HCT116 (cell line): ENCODE results near the gene OSBP2. TPM values are rescaled to one million over a fixed set of nuclear protein-coding genes. Genes with fewer than 3 reads are reported as not detected.

Experiments
- ATAC-seq: fragments of 200-7000 bp; cut with Tn5 transposase; 2 replicates; pipeline ENCODE4 v1.9.1; 2020; ENCODE audit warnings: mild to moderate bottlenecking, moderate library complexity
- BruUV-seq: library from RNA; stranded (reverse); fragments of 400-500 nt; replicated peaks from 2 replicates; lab custom pipeline; 2021; lab: Mats Ljungman, UMichigan
- CTCF ChIA-PET: fragments of 300-600 bp; sonication (Branson Sonifier 250); formaldehyde crosslinking; loops from one replicate; lab custom pipeline; 2021; ENCODE audit warnings: antibody characterized with exemption; lab: Charles Lee
- POLR2A ChIA-PET: fragments of 300-600, 350-600 bp; sonication (Branson Sonifier 250); formaldehyde crosslinking; loops from one replicate; lab custom pipeline; 2021; ENCODE audit warnings: antibody characterized with exemption; lab: Charles Lee
- RAD21 ChIA-PET, 2 experiments: fragments of 300-600 bp; sonication (Branson Sonifier 250); formaldehyde crosslinking; loops; one replicate each; lab custom pipeline; 2023; ENCODE audit warnings: low total read pairs in 2 of 2; ENCODE audit not compliant: uncharacterized antibody in 2 of 2, unreplicated experiment in 2 of 2, low non-redundant PET in 1 of 2; lab: Charles Lee
- DNase-seq: peaks from one replicate; pipeline ENCODE4 v3.0.0-alpha.2; 2010; ENCODE audit warnings: low read depth, low spot score
- H2AFZ ChIP-seq: fragments of 200-600 bp; shearing (Covaris generic), sonication (generic); 2 replicates; pipeline ENCODE4 v1.6.1; 2017; ENCODE audit warnings: low read depth, mixed run types, mixed read lengths, antibody characterized with exemption, low read length; ENCODE audit not compliant: poor library complexity, severe bottlenecking
- H3K27ac ChIP-seq: 2 replicates; pipeline ENCODE4 v1.5.1; 2012; ENCODE audit warnings: low read depth, low read length
- H3K27me3 ChIP-seq: fragments of 200-600 bp; sonication (generic); 2 replicates; pipeline ENCODE4 v1.6.1; 2016; ENCODE audit warnings: mixed run types, low read length, mixed read lengths; ENCODE audit not compliant: insufficient read depth
- H3K36me3 ChIP-seq, 2 experiments: fragments of 200-500 bp in 1 of 2; fragments of 200-600 bp in 1 of 2; sonication (Bioruptor generic) in 1 of 2; sonication (generic) in 1 of 2; 2 replicates each; pipeline versions ENCODE4 v1.5.1 to v1.6.1; 2014 to 2016; ENCODE audit warnings: low read length in 2 of 2, inconsistent platforms in 1 of 2, mixed read lengths in 1 of 2, mixed run types in 1 of 2; ENCODE audit not compliant: insufficient read depth in 2 of 2, control insufficient read depth in 1 of 2
- H3K4me1 ChIP-seq, 2 experiments: fragments of 200-600 bp in 1 of 2; sonication (generic) in 1 of 2; 2 replicates each; pipeline versions ENCODE4 v1.5.1 to v1.6.1; 2012 to 2017; ENCODE audit warnings: low read length in 2 of 2, inconsistent platforms in 1 of 2, mild to moderate bottlenecking in 1 of 2, mixed read lengths in 1 of 2, mixed run types in 1 of 2, moderate library complexity in 1 of 2; ENCODE audit not compliant: insufficient read depth in 2 of 2, control insufficient read depth in 1 of 2
- H3K4me2 ChIP-seq: fragments of 200-600 bp; sonication (generic); 2 replicates; pipeline ENCODE4 v1.6.1; 2017; ENCODE audit warnings: mixed run types, low read length, mixed read lengths
- H3K4me3 ChIP-seq, 2 experiments: fragments of 200-600 bp in 1 of 2; sonication (generic) in 1 of 2; replicated peaks in 1 of 2; 2 replicates each; pipeline ENCODE4 v1.5.1; 2011 to 2016; ENCODE audit warnings: low read length in 2 of 2, control low read depth in 1 of 2, low read depth in 1 of 2, mild to moderate bottlenecking in 1 of 2, mixed read lengths in 1 of 2, mixed run types in 1 of 2
- H3K79me2 ChIP-seq: fragments of 200-600 bp; sonication (generic); 2 replicates; pipeline ENCODE4 v1.6.1; 2017; ENCODE audit warnings: mild to moderate bottlenecking, mixed run types, low read length, moderate library complexity, mixed read lengths; ENCODE audit not compliant: insufficient read depth
- H3K9ac ChIP-seq: fragments of 200-600 bp; sonication (generic); 2 replicates; pipeline ENCODE4 v1.6.1; 2016; ENCODE audit warnings: low read length, mixed read lengths
- H3K9me2 ChIP-seq: fragments of 200-600 bp; sonication (generic), shearing (Covaris generic); 2 replicates; pipeline ENCODE4 v1.6.1; 2017; ENCODE audit warnings: mixed run types, mild to moderate bottlenecking, moderate library complexity; ENCODE audit not compliant: insufficient read depth
- H3K9me3 ChIP-seq, 2 experiments: fragments of 200-500 bp in 1 of 2; fragments of 200-600 bp in 1 of 2; sonication (Bioruptor generic) in 1 of 2; sonication (generic) in 1 of 2; 2 replicates each; pipeline ENCODE4 v1.6.1; 2014 to 2017; ENCODE audit warnings: low read length in 2 of 2, mixed read lengths in 2 of 2, inconsistent platforms in 1 of 2, low read depth in 1 of 2, mild to moderate bottlenecking in 1 of 2, mixed run types in 1 of 2, moderate library complexity in 1 of 2; ENCODE audit not compliant: control insufficient read depth in 1 of 2, insufficient read depth in 1 of 2
- H4K20me1 ChIP-seq: fragments of 200-600 bp; sonication (generic), shearing (Covaris generic); 2 replicates; pipeline ENCODE4 v1.6.1; 2017; ENCODE audit warnings: mixed run types, mild to moderate bottlenecking, moderate library complexity; ENCODE audit not compliant: insufficient read depth
- ATF3 ChIP-seq: IDR thresholded peaks from 2 replicates; pipeline ENCODE4 v1.6.1; 2012
- CBX3 ChIP-seq: IDR thresholded peaks from 2 replicates; pipeline ENCODE4 v1.6.1; 2012; ENCODE audit warnings: low read depth
- CEBPB ChIP-seq: IDR thresholded peaks from 2 replicates; pipeline ENCODE4 v1.6.1; 2012; ENCODE audit warnings: low read depth
- CTCF ChIP-seq, 3 experiments: fragments of 200-600 bp in 1 of 3; sonication (generic) in 1 of 3; IDR thresholded peaks in 2 of 3; conservative IDR thresholded peaks in 1 of 3; 2 replicates each; pipeline ENCODE4 v1.5.1; 2012 to 2017; ENCODE audit warnings: low read depth in 2 of 3, low read length in 2 of 3, antibody characterized with exemption in 1 of 3, borderline replicate concordance in 1 of 3, control low read depth in 1 of 3, mild to moderate bottlenecking in 1 of 3, mixed read lengths in 1 of 3, mixed run types in 1 of 3, moderate library complexity in 1 of 3; ENCODE audit not compliant: insufficient read depth in 1 of 3
- EGR1 ChIP-seq: IDR thresholded peaks from 2 replicates; pipeline ENCODE4 v1.6.1; 2012; ENCODE audit warnings: low read depth
- ELF1 ChIP-seq: IDR thresholded peaks from 2 replicates; pipeline ENCODE4 v1.6.1; 2012; ENCODE audit warnings: low read depth, borderline replicate concordance
- EZH2 ChIP-seq: fragments of 200-600 bp; sonication (generic); IDR thresholded peaks from 2 replicates; pipeline ENCODE4 v1.6.1; 2017; ENCODE audit warnings: antibody characterized with exemption, mixed run types
- FOSL1 ChIP-seq: IDR thresholded peaks from 2 replicates; pipeline ENCODE4 v1.6.1; 2012; ENCODE audit warnings: low read depth
- JUND ChIP-seq: IDR thresholded peaks from 2 replicates; pipeline ENCODE4 v1.6.1; 2012
- MAX ChIP-seq: IDR thresholded peaks from 2 replicates; pipeline ENCODE4 v1.6.1; 2012
- POLR2A ChIP-seq: IDR thresholded peaks from 2 replicates; pipeline ENCODE4 v1.7.0; 2011; ENCODE audit warnings: borderline replicate concordance; ENCODE audit not compliant: insufficient read depth, insufficient read length; ENCODE audit errors: extremely low read depth
- POLR2AphosphoS5 ChIP-seq: IDR thresholded peaks from 2 replicates; pipeline ENCODE4 v1.6.1; 2011; ENCODE audit warnings: mild to moderate bottlenecking, low read depth, low read length, moderate library complexity
- RAD21 ChIP-seq: IDR thresholded peaks from 2 replicates; pipeline ENCODE4 v1.6.1; 2012; ENCODE audit warnings: low read depth, mild to moderate bottlenecking
- SIN3A ChIP-seq: IDR thresholded peaks from 2 replicates; pipeline ENCODE4 v1.6.1; 2012; ENCODE audit warnings: low read depth
- SP1 ChIP-seq: IDR thresholded peaks from 2 replicates; pipeline ENCODE4 v1.6.1; 2012; ENCODE audit warnings: low read depth
- SRF ChIP-seq: IDR thresholded peaks from 2 replicates; pipeline ENCODE4 v1.6.1; 2012; ENCODE audit warnings: low read depth
- YY1 ChIP-seq: IDR thresholded peaks from 2 replicates; pipeline ENCODE4 v1.6.1; 2011; ENCODE audit warnings: low read length, low read depth, moderate library complexity, mild to moderate bottlenecking; ENCODE audit not compliant: insufficient replicate concordance; ENCODE audit errors: extremely low read depth
- ZBTB33 ChIP-seq: IDR thresholded peaks from 2 replicates; pipeline ENCODE4 v1.6.1; 2011; ENCODE audit warnings: mild to moderate bottlenecking, low read length, moderate library complexity; ENCODE audit not compliant: insufficient replicate concordance; ENCODE audit errors: extremely low read depth
- ZFX ChIP-seq: fragments of 450-650 bp; IDR thresholded peaks from 2 replicates; pipeline ENCODE4 v1.6.1; 2017
- ZNF274 ChIP-seq: fragments of 200-500 bp; sonication (Bioruptor generic); IDR thresholded peaks from 2 replicates; pipeline ENCODE4 v1.6.1; 2014; ENCODE audit warnings: mild to moderate bottlenecking, low read depth, low read length, inconsistent platforms
- intact Hi-C: fragments of 100-400 bp; cut with micrococcal nuclease; formaldehyde crosslinking; loops from 2 replicates; pipeline ENCODE4 v1.10.0; 2022
- total RNA-seq: library from RNA; stranded (reverse); gene quantifications from one replicate; pipeline ENCODE4 v1.2.1, GENCODE V29; 2021; ENCODE audit not compliant: unreplicated experiment

Gene OSBP2
- total RNA-seq, 1 experiment from 2014 or later, result 12.9 TPM

GRCh38 chr22:30667494-30668385 lies 26.9 kb upstream of the OSBP2 start, which contains the start of gene DUSP18:
Gene DUSP18, minus strand, starts transcription at chr22:30667875. Its CDS starts 3,872 bp downstream, at chr22:30664003.
- peak; percentile 92 for ATAC-seq
- peak within 1 kb of the TSS; percentile 85 for H3K9ac ChIP-seq
- intact Hi-C loops, result no loop called here
- ChIA-PET CTCF (interaction anchor here (0.6 to 2.3 kb wide), 3 partner anchors 18 to 95 kb away, joined by 3 to 8 read pairs (median 7); partner anchors contain the start of gene SLC35E4), RAD21 (no interaction called here), POLR2A (interaction anchor here (1.1 to 1.9 kb wide), 2 partner anchors 11 to 33 kb away, joined by 3 to 4 read pairs; no protein-coding TSS in a partner anchor)
- H3K4me1 ChIP-seq, result peaks cover 13 to 24% of the 10 kb centered on the region in 2 experiments
- BruUV-seq, result TSS peak; percentile 95
- H3K36me3 ChIP-seq, result peaks cover 0 to 4% of the 10 kb centered on the region in 2 experiments; a peak in 1 of 4 replicates
- no peaks in the 10 kb centered on the region for H3K27me3 ChIP-seq
- H2AFZ ChIP-seq, result no peak within 1 kb of the TSS
- peak within 1 kb of the TSS; percentile 81 for H3K27ac ChIP-seq
- H3K9me2 ChIP-seq, result no peaks in the 10 kb centered on the region
- peak within 1 kb of the TSS; percentile 68 to 81 for H3K4me3 ChIP-seq
- no peaks in the 10 kb centered on the region for H3K9me3 ChIP-seq
- H3K79me2 ChIP-seq, result no peaks in the 10 kb centered on the region
- H4K20me1 ChIP-seq, result no peaks in the 10 kb centered on the region
- H3K4me2 ChIP-seq, result peak within 1 kb of the TSS; percentile 99
- peak; percentile 81 for DNase-seq
- peak; percentile 15; the same call in 1 of the 2 replicates for TF ChIP-seq EGR1
- no peak for TF ChIP-seq SP1
- TF ChIP-seq RAD21, result no peak
- no peak for TF ChIP-seq ATF3
- TF ChIP-seq ELF1, result no peak; the same call in 1 of the 2 replicates
- no peak for TF ChIP-seq SRF
- no peak for TF ChIP-seq MAX
- TF ChIP-seq JUND, result no peak
- TF ChIP-seq YY1, result peak; percentile 48
- TF ChIP-seq POLR2A, result peak; percentile 78
- peak; percentile 88 for TF ChIP-seq POLR2AphosphoS5
- TF ChIP-seq CEBPB, result no peak
- no peak for TF ChIP-seq EZH2
- TF ChIP-seq ZBTB33, result no peak
- no peak for TF ChIP-seq CBX3
- no peak for TF ChIP-seq ZNF274
- TF ChIP-seq FOSL1, result no peak
- peak in 2 of 3 experiments; percentile 33 to 39; a peak in 2 of 6 replicates for TF ChIP-seq CTCF (IDR thresholded peaks at IDR 0.05 in 2 of 3, conservative IDR thresholded peaks at IDR 0.05 in 1 of 3; ENCODE audit: borderline replicate concordance in 1 of 3, insufficient read depth in 1 of 3, low read depth in 2 of 3, low read length in 2 of 3)
- TF ChIP-seq SIN3A, result peak; percentile 70
- TF ChIP-seq ZFX, result peak; percentile 70
